ENCODE results near the gene PIGO. TPM values are rescaled to one million over a fixed set of nuclear protein-coding genes. Genes with fewer than 3 reads are reported as not detected.
A peak's percentile ranks its signal among the peaks of the same experiment; 100 is the strongest.

The PIGO gene
- total and polyA plus RNA-seq, 10 of the 15 experiments (the other 5 are each of a cell fraction or from before 2014, with no cell fraction given): 8.2 to 23.3 (median 18.4) TPM

DNA sequence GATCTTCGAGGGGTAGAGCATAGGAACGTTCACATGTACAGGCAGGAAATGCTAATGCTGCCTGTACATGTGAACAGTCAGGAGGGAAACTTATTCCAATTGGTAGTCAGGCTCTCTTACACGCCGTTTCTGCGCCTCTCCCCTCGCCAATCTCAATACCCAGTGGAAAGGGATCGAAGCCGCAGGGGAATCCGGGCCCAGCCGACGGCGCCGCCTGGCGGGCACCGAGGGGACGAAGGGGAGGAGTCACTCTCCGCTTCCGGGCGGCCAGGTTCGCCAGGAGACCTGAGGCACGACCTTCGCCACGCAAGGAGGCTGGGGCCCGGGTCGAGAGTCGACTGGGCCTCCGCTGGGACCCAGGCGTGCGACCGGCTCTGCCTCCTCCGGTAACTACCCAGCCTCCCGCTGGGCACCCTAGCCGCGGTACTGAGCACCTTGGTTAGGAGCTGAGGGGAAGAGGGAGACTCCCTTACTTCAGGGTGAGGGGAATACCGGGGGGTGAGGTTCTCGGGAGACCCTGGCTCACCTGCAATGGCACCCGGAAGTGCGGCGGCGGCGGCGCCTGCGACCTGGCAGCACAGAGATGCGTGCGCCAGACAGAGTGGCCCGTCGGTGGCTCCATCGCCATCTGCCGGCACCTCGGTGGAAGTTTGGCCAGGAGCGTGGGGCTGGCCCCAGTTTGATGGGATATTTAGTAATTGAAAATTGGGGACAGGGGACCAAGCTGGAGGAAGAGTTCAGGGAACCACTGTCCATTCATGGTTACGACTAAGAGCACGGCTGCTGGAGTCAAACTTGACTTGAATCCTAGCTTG is at the start of gene PIGO (continued):
- TF ChIP-seq, protein P1, sequence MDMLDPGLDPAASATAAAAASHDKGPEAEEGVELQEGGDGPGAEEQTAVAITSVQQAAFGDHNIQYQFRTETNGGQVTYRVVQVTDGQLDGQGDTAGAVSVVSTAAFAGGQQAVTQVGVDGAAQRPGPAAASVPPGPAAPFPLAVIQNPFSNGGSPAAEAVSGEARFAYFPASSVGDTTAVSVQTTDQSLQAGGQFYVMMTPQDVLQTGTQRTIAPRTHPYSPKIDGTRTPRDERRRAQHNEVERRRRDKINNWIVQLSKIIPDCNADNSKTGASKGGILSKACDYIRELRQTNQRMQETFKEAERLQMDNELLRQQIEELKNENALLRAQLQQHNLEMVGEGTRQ (IDR thresholded peaks at IDR 0.05; ENCODE audit: borderline replicate concordance, low read depth, low read length): no peak
- TF ChIP-seq MTA3 (IDR thresholded peaks at IDR 0.05; ENCODE audit: borderline replicate concordance, low read length) (no peak; the same call in 1 of the 2 replicates), HDGF (IDR thresholded peaks at IDR 0.05) (peak; percentile 87; the same call in 1 of the 2 replicates), ZNF622 (IDR thresholded peaks at IDR 0.05) (no peak), YY1 (IDR thresholded peaks at IDR 0.05; ENCODE audit: low read depth, low read length) (peak; percentile 93), HCFC1 (IDR thresholded peaks at IDR 0.05; ENCODE audit: low read length) (peak; percentile 71), BACH1 (IDR thresholded peaks at IDR 0.05; ENCODE audit: borderline replicate concordance) (peak; percentile 49; the same call in 1 of the 2 replicates), STAT3 (IDR thresholded peaks at IDR 0.05; ENCODE audit: low read depth, low read length) (no peak), HDAC2 (IDR thresholded peaks at IDR 0.05) (no peak), MYC (IDR thresholded peaks at IDR 0.05; ENCODE audit: insufficient read depth, insufficient read length, insufficient replicate concordance, low read length, severe bottlenecking) (peak; percentile 71), TAF1 (IDR thresholded peaks at IDR 0.05; ENCODE audit: borderline replicate concordance, low read depth, low read length) (peak; percentile 81; the same call in 1 of the 2 replicates), CBX5 (IDR thresholded peaks at IDR 0.05; ENCODE audit: low read depth) (peak; percentile 44; the same call in 1 of the 2 replicates), MXI1 (IDR thresholded peaks at IDR 0.05; ENCODE audit: low read depth, low read length) (0 out of 2 replicates have a peak, but pooled peaks have one; percentile 51), CHD4 (IDR thresholded peaks at IDR 0.05) (no peak)
- TF ChIP-seq, protein P2, sequence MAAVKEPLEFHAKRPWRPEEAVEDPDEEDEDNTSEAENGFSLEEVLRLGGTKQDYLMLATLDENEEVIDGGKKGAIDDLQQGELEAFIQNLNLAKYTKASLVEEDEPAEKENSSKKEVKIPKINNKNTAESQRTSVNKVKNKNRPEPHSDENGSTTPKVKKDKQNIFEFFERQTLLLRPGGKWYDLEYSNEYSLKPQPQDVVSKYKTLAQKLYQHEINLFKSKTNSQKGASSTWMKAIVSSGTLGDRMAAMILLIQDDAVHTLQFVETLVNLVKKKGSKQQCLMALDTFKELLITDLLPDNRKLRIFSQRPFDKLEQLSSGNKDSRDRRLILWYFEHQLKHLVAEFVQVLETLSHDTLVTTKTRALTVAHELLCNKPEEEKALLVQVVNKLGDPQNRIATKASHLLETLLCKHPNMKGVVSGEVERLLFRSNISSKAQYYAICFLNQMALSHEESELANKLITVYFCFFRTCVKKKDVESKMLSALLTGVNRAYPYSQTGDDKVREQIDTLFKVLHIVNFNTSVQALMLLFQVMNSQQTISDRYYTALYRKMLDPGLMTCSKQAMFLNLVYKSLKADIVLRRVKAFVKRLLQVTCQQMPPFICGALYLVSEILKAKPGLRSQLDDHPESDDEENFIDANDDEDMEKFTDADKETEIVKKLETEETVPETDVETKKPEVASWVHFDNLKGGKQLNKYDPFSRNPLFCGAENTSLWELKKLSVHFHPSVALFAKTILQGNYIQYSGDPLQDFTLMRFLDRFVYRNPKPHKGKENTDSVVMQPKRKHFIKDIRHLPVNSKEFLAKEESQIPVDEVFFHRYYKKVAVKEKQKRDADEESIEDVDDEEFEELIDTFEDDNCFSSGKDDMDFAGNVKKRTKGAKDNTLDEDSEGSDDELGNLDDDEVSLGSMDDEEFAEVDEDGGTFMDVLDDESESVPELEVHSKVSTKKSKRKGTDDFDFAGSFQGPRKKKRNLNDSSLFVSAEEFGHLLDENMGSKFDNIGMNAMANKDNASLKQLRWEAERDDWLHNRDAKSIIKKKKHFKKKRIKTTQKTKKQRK (IDR thresholded peaks at IDR 0.05; ENCODE audit: low read depth, low read length): no peak
- TF ChIP-seq, protein P3, sequence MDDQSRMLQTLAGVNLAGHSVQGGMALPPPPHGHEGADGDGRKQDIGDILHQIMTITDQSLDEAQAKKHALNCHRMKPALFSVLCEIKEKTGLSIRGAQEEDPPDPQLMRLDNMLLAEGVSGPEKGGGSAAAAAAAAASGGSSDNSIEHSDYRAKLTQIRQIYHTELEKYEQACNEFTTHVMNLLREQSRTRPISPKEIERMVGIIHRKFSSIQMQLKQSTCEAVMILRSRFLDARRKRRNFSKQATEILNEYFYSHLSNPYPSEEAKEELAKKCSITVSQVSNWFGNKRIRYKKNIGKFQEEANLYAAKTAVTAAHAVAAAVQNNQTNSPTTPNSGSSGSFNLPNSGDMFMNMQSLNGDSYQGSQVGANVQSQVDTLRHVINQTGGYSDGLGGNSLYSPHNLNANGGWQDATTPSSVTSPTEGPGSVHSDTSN (IDR thresholded peaks at IDR 0.05; ENCODE audit: insufficient replicate concordance, low read depth, low read length): no peak
- TF ChIP-seq, protein P4, sequence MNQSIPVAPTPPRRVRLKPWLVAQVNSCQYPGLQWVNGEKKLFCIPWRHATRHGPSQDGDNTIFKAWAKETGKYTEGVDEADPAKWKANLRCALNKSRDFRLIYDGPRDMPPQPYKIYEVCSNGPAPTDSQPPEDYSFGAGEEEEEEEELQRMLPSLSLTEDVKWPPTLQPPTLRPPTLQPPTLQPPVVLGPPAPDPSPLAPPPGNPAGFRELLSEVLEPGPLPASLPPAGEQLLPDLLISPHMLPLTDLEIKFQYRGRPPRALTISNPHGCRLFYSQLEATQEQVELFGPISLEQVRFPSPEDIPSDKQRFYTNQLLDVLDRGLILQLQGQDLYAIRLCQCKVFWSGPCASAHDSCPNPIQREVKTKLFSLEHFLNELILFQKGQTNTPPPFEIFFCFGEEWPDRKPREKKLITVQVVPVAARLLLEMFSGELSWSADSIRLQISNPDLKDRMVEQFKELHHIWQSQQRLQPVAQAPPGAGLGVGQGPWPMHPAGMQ (IDR thresholded peaks at IDR 0.05; ENCODE audit: borderline replicate concordance): 0 out of 2 replicates have a peak, but pooled peaks have one; percentile 6
- TF ChIP-seq, protein P5, sequence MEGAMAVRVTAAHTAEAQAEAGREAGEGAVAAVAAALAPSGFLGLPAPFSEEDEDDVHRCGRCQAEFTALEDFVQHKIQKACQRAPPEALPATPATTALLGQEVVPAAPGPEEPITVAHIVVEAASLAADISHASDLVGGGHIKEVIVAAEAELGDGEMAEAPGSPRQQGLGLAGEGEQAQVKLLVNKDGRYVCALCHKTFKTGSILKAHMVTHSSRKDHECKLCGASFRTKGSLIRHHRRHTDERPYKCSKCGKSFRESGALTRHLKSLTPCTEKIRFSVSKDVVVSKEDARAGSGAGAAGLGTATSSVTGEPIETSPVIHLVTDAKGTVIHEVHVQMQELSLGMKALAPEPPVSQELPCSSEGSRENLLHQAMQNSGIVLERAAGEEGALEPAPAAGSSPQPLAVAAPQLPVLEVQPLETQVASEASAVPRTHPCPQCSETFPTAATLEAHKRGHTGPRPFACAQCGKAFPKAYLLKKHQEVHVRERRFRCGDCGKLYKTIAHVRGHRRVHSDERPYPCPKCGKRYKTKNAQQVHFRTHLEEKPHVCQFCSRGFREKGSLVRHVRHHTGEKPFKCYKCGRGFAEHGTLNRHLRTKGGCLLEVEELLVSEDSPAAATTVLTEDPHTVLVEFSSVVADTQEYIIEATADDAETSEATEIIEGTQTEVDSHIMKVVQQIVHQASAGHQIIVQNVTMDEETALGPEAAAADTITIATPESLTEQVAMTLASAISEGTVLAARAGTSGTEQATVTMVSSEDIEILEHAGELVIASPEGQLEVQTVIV (IDR thresholded peaks at IDR 0.05; ENCODE audit: borderline replicate concordance, partially characterized antibody): peak; percentile 93
- TF ChIP-seq, protein P6, sequence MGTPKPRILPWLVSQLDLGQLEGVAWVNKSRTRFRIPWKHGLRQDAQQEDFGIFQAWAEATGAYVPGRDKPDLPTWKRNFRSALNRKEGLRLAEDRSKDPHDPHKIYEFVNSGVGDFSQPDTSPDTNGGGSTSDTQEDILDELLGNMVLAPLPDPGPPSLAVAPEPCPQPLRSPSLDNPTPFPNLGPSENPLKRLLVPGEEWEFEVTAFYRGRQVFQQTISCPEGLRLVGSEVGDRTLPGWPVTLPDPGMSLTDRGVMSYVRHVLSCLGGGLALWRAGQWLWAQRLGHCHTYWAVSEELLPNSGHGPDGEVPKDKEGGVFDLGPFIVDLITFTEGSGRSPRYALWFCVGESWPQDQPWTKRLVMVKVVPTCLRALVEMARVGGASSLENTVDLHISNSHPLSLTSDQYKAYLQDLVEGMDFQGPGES (IDR thresholded peaks at IDR 0.05): no peak
